Measurements from ENCODE around the gene VPS51.

DNA sequence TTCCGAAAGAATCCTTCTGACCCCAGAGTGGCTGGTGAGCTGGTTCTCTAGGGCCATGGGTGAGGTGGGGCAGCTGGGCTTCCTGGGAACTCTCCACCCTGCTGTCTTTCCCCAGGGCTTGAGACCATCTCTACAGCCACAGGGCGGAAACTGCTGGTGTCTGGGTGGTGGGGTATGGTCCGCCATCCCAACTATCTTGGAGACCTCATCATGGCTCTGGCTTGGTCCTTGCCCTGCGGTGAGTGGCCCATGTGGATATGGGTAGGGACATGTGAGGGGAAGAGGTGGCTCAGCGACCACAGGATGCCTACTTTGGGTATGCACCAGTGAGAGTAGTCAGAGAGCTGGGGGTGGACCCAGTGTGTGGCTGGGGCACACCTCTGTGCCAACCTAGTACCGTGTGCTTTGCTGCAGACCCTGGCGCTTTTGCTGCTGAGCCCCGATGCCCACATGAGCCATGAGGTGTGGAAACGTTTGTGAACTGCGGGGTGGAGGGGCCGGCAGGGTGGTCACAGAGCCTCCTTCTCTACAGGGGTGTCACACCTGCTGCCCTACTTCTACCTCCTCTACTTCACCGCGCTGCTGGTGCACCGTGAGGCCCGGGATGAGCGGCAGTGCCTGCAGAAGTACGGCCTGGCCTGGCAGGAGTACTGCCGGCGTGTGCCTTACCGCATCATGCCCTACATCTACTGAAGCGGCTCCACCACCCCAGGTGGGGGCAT, 19.5 kb downstream of the VPS51 start:
- TF ChIP-seq, protein P1, sequence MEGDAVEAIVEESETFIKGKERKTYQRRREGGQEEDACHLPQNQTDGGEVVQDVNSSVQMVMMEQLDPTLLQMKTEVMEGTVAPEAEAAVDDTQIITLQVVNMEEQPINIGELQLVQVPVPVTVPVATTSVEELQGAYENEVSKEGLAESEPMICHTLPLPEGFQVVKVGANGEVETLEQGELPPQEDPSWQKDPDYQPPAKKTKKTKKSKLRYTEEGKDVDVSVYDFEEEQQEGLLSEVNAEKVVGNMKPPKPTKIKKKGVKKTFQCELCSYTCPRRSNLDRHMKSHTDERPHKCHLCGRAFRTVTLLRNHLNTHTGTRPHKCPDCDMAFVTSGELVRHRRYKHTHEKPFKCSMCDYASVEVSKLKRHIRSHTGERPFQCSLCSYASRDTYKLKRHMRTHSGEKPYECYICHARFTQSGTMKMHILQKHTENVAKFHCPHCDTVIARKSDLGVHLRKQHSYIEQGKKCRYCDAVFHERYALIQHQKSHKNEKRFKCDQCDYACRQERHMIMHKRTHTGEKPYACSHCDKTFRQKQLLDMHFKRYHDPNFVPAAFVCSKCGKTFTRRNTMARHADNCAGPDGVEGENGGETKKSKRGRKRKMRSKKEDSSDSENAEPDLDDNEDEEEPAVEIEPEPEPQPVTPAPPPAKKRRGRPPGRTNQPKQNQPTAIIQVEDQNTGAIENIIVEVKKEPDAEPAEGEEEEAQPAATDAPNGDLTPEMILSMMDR (IDR thresholded peaks at IDR 0.05), result no peak
- no peak for TF ChIP-seq POLR2A (IDR thresholded peaks at IDR 0.05)
